HG03097 (cell line): ENCODE results near the gene UBC.

Experiments
- ATAC-seq: cut with Tn5 transposase; IDR thresholded peaks from one replicate; pipeline ENCODE4 v1.9.1; 2021; ENCODE audit not compliant: unreplicated experiment, low FRiP score

Gene UBC

DNA sequence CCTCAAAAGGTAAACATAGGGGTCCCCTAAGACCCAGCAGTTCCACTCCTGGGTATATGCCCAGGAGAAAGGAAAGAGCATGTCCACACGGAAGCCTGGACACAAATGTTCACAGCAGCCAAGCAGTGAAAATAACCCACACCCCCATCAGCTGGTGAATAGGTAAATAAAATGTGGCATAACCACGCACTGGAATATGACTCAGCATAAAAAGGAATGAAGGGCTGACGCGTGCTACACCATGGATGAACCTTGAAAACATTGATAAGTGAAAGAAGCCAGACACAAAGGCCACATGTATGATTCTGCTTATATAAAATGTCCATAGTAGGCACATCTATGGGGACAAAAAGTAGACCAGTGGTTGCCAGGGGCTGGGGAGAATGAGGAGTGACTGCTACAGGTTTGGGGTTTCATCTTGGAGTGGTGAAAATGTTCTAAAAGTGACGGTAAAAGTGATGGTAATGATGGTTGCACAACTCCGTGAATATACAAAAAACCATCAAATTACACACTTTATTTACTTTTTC lies 47.0 kb downstream of the UBC start:
- no peak for ATAC-seq

DNA sequence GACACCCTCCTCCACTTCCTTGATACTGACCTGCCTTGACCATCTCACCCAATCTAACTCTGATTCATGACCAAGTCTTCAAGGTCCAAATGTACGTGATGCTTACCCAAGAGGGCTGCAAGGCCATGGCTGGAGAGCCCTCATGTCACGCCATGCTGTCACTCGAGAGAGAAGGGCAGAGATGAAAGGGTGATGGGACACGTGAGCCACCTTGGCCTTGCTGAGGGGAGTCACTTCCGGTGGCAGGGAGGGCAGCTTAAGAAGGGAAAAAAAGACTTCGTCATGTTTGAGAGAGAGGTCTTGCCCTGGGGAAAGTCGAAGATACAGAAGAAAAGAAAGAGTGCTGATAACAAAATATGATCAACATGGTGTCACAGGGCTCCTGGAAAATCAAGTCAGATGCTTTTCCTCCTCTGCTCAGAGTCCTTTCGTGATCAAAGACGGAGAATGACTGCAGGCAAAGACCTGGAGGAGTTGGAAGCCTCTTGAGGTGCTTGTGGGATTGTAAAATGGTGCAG lies 47.5 kb downstream of the UBC start:
- ATAC-seq: no peak

DNA sequence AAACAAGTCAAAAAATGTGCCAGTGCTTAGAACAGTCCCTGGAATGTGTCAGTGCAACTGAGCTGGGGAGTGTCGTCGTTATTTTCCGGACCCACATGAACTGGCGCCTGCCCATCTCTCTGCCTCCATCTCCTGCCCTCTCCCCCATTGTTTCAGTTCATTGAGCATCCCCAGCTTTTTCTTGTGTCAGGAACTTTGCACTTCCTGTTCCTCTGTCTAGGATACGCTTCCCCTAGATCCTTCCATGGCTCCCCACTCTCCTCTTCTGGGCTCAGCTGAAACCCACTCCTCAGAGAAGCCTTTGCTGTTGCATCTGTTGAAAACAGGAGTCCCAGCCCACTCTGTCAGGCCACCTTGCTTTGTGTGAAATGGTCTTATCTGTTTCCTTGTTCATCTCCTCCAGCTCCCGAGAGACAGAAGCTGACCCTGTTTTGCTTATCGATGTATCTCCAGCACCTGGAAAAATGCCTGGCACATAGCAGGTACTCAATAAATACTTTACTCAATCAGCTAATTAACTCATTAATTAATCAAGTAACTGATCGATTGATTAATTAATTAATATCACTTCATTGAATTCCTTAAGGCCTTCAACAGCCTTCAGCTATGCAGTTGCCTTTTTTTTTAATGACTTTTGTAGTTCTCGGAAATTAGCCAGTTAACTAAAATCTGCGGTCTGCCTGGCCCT lies 48.1 kb downstream of the UBC start:
- ATAC-seq: no peak

DNA sequence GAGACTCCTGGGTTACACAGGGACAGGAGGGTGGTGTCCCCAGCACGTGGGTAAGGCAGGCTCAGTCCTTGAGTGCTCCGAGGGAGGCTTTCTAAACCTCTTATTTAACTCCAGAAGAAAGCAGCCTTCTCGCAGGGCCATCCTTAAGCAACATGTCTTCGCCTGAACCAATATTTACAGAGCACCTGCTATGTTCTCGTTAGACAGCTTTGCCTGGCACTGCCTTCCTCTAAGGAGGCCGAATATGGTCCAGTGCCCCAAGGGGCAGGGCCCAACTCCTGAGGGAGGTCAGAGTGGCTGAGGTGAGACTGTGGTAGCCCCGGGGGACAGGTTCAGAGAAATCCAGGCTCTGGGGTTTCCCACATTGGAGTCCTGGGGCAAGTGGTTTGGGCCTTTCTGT lies 48.7 kb downstream of the UBC start:
- ATAC-seq: no peak

DNA sequence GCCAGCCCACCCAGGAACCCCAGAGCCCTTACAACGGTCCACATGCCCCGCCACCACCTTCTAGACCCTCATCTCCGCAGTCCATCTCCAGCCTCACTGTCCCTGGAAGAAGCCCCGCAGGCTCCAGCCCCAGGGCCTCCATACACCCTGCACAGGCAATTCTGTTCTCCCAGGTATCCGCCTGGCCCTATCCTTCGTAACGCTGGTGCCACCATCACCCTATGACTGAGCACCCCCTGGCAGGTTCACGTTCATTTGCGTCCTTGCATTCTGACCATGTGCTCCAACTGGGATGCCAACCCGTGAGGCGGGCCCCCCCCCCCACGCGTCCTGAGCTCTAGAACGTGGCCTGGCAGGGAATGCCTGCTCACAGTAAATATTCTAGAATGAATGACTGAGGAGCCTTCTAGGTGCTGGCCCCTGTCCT lies 50.1 kb downstream of the UBC start:
- ATAC-seq: no peak

DNA sequence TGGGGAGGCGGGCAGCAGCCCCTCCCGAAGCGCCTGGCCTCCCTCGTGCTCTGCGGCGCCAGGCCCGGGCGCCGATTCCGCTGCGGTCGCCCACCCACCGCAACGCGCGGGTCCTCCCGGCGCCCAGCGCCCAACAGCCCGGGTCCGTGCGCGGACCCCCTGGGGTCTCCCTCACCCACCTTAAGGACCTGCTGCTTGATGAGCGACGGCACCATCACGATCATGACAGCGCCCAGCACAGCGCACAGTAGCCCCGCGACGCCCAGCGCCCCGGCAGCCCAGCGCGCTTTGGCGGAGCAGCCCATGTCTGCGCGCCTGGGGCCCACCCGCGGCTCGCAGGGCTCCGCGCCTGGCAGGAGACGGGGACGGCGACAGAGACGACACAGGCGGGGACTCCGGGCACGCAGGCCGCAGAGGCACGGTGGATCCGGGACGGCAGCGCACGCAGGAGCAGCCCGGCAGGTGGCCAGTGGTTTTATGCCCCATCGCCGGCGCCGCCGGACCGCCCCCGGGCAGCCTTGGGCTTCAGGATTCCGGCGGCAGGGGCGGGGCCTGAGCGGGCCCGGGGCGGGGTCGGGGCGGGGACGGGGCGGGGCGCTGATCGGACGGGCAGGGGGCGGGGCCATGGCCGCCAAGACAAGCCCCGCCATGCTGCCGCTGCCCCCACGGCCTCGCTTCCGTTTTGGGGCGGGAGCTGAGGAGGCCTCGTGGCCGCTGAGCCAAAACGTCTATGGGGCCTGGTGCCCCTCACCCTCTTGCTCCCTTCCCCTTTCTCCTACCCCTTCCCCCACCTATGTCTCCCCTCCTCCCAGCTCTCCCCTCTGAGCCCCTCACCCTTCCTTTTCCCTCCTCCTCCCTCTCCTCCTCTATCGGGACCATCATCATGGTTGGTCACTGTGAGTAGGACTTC lies 50.8 kb downstream of the UBC start, which contains the start of gene SCARB1:
SCARB1 (minus strand) TSS at position 449 of the 910 bp plus-strand sequence; CDS start at position 305, 144 bp downstream.
- ATAC-seq: peak; percentile 64

DNA sequence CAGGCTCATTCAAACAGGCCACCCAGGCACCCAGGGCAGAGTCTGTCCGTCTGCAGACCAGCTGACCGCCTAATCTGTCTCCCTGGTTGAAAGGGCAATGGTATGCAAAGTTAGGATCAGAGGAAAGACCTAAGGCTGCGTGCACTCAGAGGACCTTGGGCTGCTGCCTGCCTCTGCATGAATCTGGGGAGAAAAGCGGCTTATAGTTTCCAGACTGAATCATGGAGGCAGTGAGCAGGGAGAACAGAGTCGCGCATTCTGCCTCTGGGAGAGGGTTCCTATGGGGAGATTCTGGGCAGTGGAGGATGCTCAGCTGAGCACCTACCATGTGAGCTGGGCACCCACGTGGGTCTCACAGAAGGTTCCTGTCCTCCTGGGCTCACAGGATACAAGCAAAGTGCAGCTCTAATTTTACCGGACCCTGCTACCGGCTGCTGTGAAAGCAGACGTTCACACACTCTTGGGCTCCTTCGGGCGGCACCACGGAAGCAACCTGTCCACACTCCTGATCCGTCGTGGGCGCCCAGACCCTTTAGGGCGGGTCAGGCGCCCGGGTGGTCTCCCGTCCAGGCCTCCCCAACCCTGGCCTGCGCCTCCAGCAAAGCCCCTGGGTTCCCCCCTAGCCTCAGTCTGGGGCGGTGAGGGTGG lies 51.6 kb downstream of the UBC start:
- ATAC-seq: peak; percentile 22

DNA sequence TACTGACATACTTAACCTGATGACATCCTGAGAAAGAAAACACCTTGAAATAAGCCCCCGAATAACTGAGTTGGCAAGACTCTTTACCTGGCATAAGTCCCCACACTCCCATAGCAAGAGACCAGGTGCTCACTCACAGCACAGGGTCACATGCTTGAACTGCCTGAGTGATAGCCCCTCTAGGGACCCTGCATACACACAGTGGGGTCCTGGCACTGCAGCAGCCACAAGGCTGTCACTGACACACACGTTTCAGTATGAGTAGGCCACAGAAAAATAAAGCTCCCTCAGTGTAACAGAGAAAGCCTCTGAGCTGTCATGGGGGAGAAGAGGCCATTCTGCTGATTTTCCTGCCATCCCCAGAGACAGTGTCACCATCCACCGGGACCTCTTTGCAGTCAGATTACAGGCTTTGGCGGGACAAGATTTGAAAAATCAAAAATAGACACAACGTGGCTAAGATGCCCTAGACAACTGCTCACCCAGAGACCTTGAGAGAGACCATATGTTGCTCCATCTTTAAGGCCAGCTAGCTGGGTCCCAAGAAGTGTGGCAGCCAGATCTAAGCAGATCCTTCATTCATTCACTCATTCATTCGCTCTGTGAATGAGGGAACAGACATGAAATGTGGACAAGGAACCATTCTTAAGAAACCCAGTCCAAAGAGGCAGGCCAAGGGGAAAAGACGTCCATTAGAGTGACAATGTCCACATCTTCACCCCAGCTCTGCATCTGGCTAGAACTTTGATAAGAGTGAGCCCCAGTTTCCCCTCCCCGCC lies 52.4 kb downstream of the UBC start:
- ATAC-seq: no peak
